WTC11 (cell line): Measurements from ENCODE around the gene RPRD1A.
"Not testable (repeated sequence)": the region's sequence is repeated elsewhere in the genome, so short reads cannot be mapped to it uniquely, and the experiment has no call there.

ENCODE experiments used
- ATF1 ChIP-seq: sonication (generic); formaldehyde crosslinking; IDR thresholded peaks from 2 replicates; pipeline ENCODE4 v1.8.1; 2023; ENCODE audit warnings: mild to moderate bottlenecking, moderate library complexity, missing genetic modification reagents
- CBFB ChIP-seq: sonication (generic); formaldehyde crosslinking; IDR thresholded peaks from 2 replicates; pipeline ENCODE4 v1.8.1; 2022; ENCODE audit warnings: mild to moderate bottlenecking, low read depth, missing genetic modification reagents
- CTCF ChIP-seq: fragments of 200-600 bp; IDR thresholded peaks from 2 replicates; pipeline ENCODE4 v1.8.0; 2022; ENCODE audit warnings: antibody characterized with exemption
- ELF4 ChIP-seq: sonication (generic); formaldehyde crosslinking; IDR thresholded peaks from 2 replicates; pipeline ENCODE4 v1.8.1; 2022; ENCODE audit warnings: low read depth, mild to moderate bottlenecking, moderate library complexity, missing genetic modification reagents
- JUN ChIP-seq: sonication (generic); formaldehyde crosslinking; IDR thresholded peaks from 2 replicates; pipeline ENCODE4 v1.8.0; 2023; ENCODE audit warnings: mild to moderate bottlenecking, missing genetic modification reagents
- MXD4 ChIP-seq: fragments of 250-450 bp; sonication (Bioruptor Pico); IDR thresholded peaks from 2 replicates; pipeline ENCODE4 v1.8.0; 2021; ENCODE audit warnings: mild to moderate bottlenecking, moderate library complexity, borderline replicate concordance
- NFYB ChIP-seq: sonication (generic); formaldehyde crosslinking; conservative IDR thresholded peaks from 2 replicates; pipeline ENCODE4 v1.8.0; 2022; ENCODE audit warnings: low read depth, missing genetic modification reagents
- PREB ChIP-seq: sonication (generic); formaldehyde crosslinking; IDR thresholded peaks from 2 replicates; pipeline ENCODE4 v1.8.1; 2022; ENCODE audit warnings: mild to moderate bottlenecking, missing genetic modification reagents, moderate library complexity, borderline replicate concordance
- TF ChIP-seq, protein P1 (sequence below): sonication (generic); formaldehyde crosslinking; IDR thresholded peaks from 2 replicates; pipeline ENCODE4 v1.8.1; 2022; ENCODE audit warnings: low read depth, missing genetic modification reagents, borderline replicate concordance
- TF ChIP-seq, protein P2 (sequence below): sonication (generic); formaldehyde crosslinking; IDR thresholded peaks from 2 replicates; pipeline ENCODE4 v1.8.1; 2022; ENCODE audit warnings: low read depth, mild to moderate bottlenecking, moderate library complexity, missing genetic modification reagents, borderline replicate concordance
- TF ChIP-seq, protein P3 (sequence below): sonication (generic); formaldehyde crosslinking; IDR thresholded peaks from 2 replicates; pipeline ENCODE4 v1.8.1; 2023; ENCODE audit warnings: mild to moderate bottlenecking, missing genetic modification reagents, borderline replicate concordance

DNA sequence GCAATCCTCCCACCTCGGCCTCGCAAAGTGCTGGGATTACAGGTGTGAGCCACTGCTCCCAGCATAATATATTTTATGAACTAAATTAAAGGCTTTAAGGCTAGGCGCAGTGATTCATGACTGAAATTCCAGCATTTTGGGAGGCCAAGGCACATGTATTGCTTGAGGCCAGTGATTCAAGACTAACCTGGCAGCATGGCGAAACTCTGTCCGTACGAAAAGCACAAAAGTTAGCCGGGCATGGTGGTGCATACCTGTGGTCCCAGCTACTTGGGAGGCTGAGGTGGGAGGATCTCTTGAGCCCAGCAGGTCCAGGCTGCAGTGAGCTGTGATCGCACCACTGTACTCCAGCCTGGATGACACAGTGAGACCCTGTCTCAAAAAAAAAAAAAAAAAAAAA is 5.0 kb upstream of the RPRD1A start:
- not testable (repeated sequence) for TF ChIP-seq ATF1 (CRISPR knock-in tag); CTCF; JUN (CRISPR knock-in tag); NFYB; ELF4 (CRISPR knock-in tag); MXD4; PREB (CRISPR knock-in tag); CBFB
- TF ChIP-seq, protein P1, sequence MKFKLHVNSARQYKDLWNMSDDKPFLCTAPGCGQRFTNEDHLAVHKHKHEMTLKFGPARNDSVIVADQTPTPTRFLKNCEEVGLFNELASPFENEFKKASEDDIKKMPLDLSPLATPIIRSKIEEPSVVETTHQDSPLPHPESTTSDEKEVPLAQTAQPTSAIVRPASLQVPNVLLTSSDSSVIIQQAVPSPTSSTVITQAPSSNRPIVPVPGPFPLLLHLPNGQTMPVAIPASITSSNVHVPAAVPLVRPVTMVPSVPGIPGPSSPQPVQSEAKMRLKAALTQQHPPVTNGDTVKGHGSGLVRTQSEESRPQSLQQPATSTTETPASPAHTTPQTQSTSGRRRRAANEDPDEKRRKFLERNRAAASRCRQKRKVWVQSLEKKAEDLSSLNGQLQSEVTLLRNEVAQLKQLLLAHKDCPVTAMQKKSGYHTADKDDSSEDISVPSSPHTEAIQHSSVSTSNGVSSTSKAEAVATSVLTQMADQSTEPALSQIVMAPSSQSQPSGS (CRISPR knock-in tag), result not testable (repeated sequence)
- TF ChIP-seq, protein P2, sequence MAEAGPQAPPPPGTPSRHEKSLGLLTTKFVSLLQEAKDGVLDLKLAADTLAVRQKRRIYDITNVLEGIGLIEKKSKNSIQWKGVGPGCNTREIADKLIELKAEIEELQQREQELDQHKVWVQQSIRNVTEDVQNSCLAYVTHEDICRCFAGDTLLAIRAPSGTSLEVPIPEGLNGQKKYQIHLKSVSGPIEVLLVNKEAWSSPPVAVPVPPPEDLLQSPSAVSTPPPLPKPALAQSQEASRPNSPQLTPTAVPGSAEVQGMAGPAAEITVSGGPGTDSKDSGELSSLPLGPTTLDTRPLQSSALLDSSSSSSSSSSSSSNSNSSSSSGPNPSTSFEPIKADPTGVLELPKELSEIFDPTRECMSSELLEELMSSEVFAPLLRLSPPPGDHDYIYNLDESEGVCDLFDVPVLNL (CRISPR knock-in tag), result not testable (repeated sequence)
- TF ChIP-seq, protein P3, sequence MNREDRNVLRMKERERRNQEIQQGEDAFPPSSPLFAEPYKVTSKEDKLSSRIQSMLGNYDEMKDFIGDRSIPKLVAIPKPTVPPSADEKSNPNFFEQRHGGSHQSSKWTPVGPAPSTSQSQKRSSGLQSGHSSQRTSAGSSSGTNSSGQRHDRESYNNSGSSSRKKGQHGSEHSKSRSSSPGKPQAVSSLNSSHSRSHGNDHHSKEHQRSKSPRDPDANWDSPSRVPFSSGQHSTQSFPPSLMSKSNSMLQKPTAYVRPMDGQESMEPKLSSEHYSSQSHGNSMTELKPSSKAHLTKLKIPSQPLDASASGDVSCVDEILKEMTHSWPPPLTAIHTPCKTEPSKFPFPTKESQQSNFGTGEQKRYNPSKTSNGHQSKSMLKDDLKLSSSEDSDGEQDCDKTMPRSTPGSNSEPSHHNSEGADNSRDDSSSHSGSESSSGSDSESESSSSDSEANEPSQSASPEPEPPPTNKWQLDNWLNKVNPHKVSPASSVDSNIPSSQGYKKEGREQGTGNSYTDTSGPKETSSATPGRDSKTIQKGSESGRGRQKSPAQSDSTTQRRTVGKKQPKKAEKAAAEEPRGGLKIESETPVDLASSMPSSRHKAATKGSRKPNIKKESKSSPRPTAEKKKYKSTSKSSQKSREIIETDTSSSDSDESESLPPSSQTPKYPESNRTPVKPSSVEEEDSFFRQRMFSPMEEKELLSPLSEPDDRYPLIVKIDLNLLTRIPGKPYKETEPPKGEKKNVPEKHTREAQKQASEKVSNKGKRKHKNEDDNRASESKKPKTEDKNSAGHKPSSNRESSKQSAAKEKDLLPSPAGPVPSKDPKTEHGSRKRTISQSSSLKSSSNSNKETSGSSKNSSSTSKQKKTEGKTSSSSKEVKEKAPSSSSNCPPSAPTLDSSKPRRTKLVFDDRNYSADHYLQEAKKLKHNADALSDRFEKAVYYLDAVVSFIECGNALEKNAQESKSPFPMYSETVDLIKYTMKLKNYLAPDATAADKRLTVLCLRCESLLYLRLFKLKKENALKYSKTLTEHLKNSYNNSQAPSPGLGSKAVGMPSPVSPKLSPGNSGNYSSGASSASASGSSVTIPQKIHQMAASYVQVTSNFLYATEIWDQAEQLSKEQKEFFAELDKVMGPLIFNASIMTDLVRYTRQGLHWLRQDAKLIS, result not testable (repeated sequence)
